ENCODE results near the gene KIF12.

Gene KIF12

DNA sequence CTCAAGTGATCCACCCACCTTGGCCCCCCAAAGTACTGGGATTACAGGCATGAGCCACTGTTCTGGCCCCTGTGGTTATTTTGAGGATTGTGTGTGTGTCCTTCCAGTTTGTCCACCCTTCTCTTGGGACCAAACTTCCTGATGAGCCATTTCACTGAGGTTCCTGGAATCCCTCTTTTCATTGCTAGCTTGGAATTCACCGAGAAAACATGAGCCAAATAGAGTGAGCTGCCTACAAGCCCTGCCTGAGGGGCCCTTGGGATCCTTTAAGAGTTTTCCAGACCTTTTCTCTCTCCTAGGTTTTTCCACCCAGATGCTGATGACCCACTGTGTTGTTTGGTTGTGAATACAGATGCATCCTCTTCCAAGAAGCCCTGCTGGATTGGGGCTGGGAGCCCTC, 13.2 kb upstream of the KIF12 start:
- H3K27me3 ChIP-seq = peaks cover 0 to 7% (median 0%) of the 10 kb centered on the region in 11 experiments; a peak in 3 of 22 replicates
- no peak for TF ChIP-seq Cebpa-rat (IDR thresholded peaks at IDR 0.05)
- no peak overlapping the region for H3K27ac ChIP-seq
- H3K36me3 ChIP-seq = no peaks in the 10 kb centered on the region
- peaks cover 0 to 17% (median 10%) of the 10 kb centered on the region in 10 experiments; a peak in 13 of 20 replicates for H3K4me1 ChIP-seq
- no peaks in the 10 kb centered on the region for H4K20me1 ChIP-seq
- H3K4me2 ChIP-seq = no peak overlapping the region
- H3K4me3 ChIP-seq = no peak overlapping the region
- no peak overlapping the region for H3K9ac ChIP-seq
- H3K9me3 ChIP-seq (replicated peaks in 1 of 11) = no peaks in the 10 kb centered on the region

- peaks cover 0 to 5% (median 0%) of the 10 kb centered on the region in 11 experiments; a peak in 2 of 22 replicates for H3K27me3 ChIP-seq
Observed at GRCh38 chr9:114110180-114110579, 11.1 kb upstream of the KIF12 start.

DNA sequence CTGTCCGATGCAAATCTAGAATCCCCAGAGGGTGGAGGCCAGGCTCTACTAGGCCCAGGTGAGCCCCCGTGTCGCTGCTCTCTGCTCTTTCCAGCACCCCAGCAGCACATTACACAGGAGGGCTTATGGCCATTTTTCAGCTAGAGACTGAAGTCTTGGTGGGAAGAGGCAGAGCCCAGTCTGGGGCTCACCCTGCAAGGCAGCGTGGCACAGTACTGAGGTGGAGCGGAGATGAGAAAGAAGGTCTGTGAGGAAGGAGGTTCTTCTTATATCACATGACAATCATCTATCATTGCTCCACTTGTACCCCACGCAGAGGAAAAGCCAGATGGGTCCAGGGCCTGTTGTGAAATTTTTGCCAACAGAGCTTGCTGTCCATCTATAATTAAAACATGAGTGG, 10.0 kb upstream of the KIF12 start:
- peaks cover 0 to 5% (median 0%) of the 10 kb centered on the region in 11 experiments; a peak in 1 of 22 replicates for H3K27me3 ChIP-seq
- no peak overlapping the region; a peak in 1 of 22 replicates for H3K4me2 ChIP-seq
- H3K4me3 ChIP-seq = no peak overlapping the region
- no peak for TF ChIP-seq Cebpa-rat (IDR thresholded peaks at IDR 0.05)
- no peak overlapping the region for H3K27ac ChIP-seq
- H3K9ac ChIP-seq = no peak overlapping the region
- no peaks in the 10 kb centered on the region for H3K9me3 ChIP-seq (replicated peaks in 1 of 11)
- no peaks in the 10 kb centered on the region for H4K20me1 ChIP-seq
- no peaks in the 10 kb centered on the region for H3K36me3 ChIP-seq
- H3K4me1 ChIP-seq = peaks cover 0 to 5% (median 0%) of the 10 kb centered on the region in 10 experiments; a peak in 4 of 20 replicates

More at GRCh38 chr9:114110180-114110579, 11.1 kb upstream of the KIF12 start:
- Histone ChIP-seq H3K4me2 (no peak overlapping the region), H3K27ac (no peak overlapping the region), H3K4me3 (no peak overlapping the region), H4K20me1 (no peaks in the 10 kb centered on the region), H3K4me1 (peaks cover 0 to 5% (median 0%) of the 10 kb centered on the region in 10 experiments; a peak in 5 of 20 replicates), H3K9me3 (replicated peaks in 1 of 11) (no peaks in the 10 kb centered on the region), H3K9ac (no peak overlapping the region), H3K36me3 (no peaks in the 10 kb centered on the region)
- TF ChIP-seq Cebpa-rat (IDR thresholded peaks at IDR 0.05) = no peak

- Histone ChIP-seq H3K4me1 (peaks cover 0 to 3% (median 0%) of the 10 kb centered on the region in 10 experiments; a peak in 2 of 20 replicates), H3K36me3 (no peaks in the 10 kb centered on the region), H3K9me3 (replicated peaks in 1 of 11) (no peaks in the 10 kb centered on the region), H3K27ac (no peak overlapping the region), H4K20me1 (no peaks in the 10 kb centered on the region), H3K27me3 (peaks cover 0 to under 1% (median 0%) of the 10 kb centered on the region in 11 experiments; a peak in 1 of 22 replicates), H3K4me3 (no peak overlapping the region), H3K4me2 (no peak overlapping the region), H3K9ac (no peak overlapping the region)
- no peak for TF ChIP-seq Cebpa-rat (IDR thresholded peaks at IDR 0.05)
Observed at GRCh38 chr9:114108016-114108833, 9.1 kb upstream of the KIF12 start.

GRCh38 chr9:114107286-114108001, 8.4 kb upstream of the KIF12 start:
- no peak for TF ChIP-seq Cebpa-rat (IDR thresholded peaks at IDR 0.05)
- no peak overlapping the region for H3K27ac ChIP-seq
- H3K27me3 ChIP-seq = no peaks in the 10 kb centered on the region
- H3K4me2 ChIP-seq = no peak overlapping the region
- peaks cover 0 to 2% (median 1%) of the 10 kb centered on the region in 11 experiments; a peak in 8 of 22 replicates for H3K9me3 ChIP-seq (replicated peaks in 1 of 11)
- H3K4me3 ChIP-seq = no peak overlapping the region
- no peaks in the 10 kb centered on the region for H3K36me3 ChIP-seq
- peak overlapping the region in 1 of 11 experiments; percentile 13; a peak in 1 of 22 replicates for H3K9ac ChIP-seq
- no peaks in the 10 kb centered on the region for H4K20me1 ChIP-seq
- peaks cover 0 to 3% (median 0%) of the 10 kb centered on the region in 10 experiments; a peak in 2 of 20 replicates for H3K4me1 ChIP-seq

- Histone ChIP-seq H3K4me1 (peaks cover 3 to 7% (median 4%) of the 10 kb centered on the region in 10 experiments; a peak in 14 of 20 replicates), H4K20me1 (no peaks in the 10 kb centered on the region), H3K27ac (no peak overlapping the region), H3K36me3 (no peaks in the 10 kb centered on the region), H3K27me3 (no peaks in the 10 kb centered on the region), H3K9me3 (replicated peaks in 1 of 11) (peaks cover 5 to 13% (median 8%) of the 10 kb centered on the region in 11 experiments; a peak in 17 of 22 replicates), H3K4me2 (no peak overlapping the region), H3K9ac (no peak overlapping the region), H3K4me3 (no peak overlapping the region)
- TF ChIP-seq Cebpa-rat (IDR thresholded peaks at IDR 0.05) = no peak
Observed at GRCh38 chr9:114105236-114105635, 6.1 kb upstream of the KIF12 start.

GRCh38 chr9:114102484-114102883, 3.4 kb upstream of the KIF12 start:
- H3K4me3 ChIP-seq = no peak overlapping the region
- peaks cover 0 to 4% (median 0%) of the 10 kb centered on the region in 11 experiments; a peak in 2 of 22 replicates for H4K20me1 ChIP-seq
- no peaks in the 10 kb centered on the region for H3K36me3 ChIP-seq
- no peak overlapping the region for H3K27ac ChIP-seq
- peaks cover 5 to 13% (median 8%) of the 10 kb centered on the region in 11 experiments; a peak in 17 of 22 replicates for H3K9me3 ChIP-seq (replicated peaks in 1 of 11)
- TF ChIP-seq Cebpa-rat (IDR thresholded peaks at IDR 0.05) = no peak
- no peak overlapping the region for H3K4me2 ChIP-seq
- no peak overlapping the region for H3K9ac ChIP-seq
- H3K4me1 ChIP-seq = peaks cover 9 to 28% (median 22%) of the 10 kb centered on the region in 10 experiments
- peaks cover 0 to 7% (median 0%) of the 10 kb centered on the region in 11 experiments; a peak in 6 of 22 replicates for H3K27me3 ChIP-seq

GRCh38 chr9:114100536-114100935, 1.4 kb upstream of the KIF12 start:
- Histone ChIP-seq H3K4me2 (peak overlapping the region in 10 of 11 experiments; percentile 6 to 42 (median 29); a peak in 12 of 22 replicates), H4K20me1 (peaks cover 0 to 15% (median 0%) of the 10 kb centered on the region in 11 experiments; a peak in 2 of 22 replicates), H3K27me3 (peaks cover 0 to 23% (median 0%) of the 10 kb centered on the region in 11 experiments; a peak in 6 of 22 replicates), H3K27ac (no peak overlapping the region), H3K9ac (no peak overlapping the region), H3K36me3 (peaks cover 0 to 2% (median 0%) of the 10 kb centered on the region in 11 experiments; a peak in 2 of 22 replicates), H3K9me3 (replicated peaks in 1 of 11) (peaks cover 5 to 13% (median 8%) of the 10 kb centered on the region in 11 experiments; a peak in 17 of 22 replicates), H3K4me3 (no peak overlapping the region), H3K4me1 (peaks cover 11 to 47% (median 41%) of the 10 kb centered on the region in 10 experiments)
- no peak for TF ChIP-seq Cebpa-rat (IDR thresholded peaks at IDR 0.05)

All from BLaER1 treated with 17β-estradiol and CSF1 and Interleukin-3, amounts not matched to agents 10 nM and 100 nM (cell line).